ENCODE measurements around the gene GIPC3. TPM values are rescaled to one million over a fixed set of nuclear protein-coding genes. Genes with fewer than 3 reads are reported as not detected.
"Not testable (repeated sequence)": the region's sequence is repeated elsewhere in the genome, so short reads cannot be mapped to it uniquely, and the experiment has no call there.

The GIPC3 gene
- total RNA-seq, 5 donors from 2014 or later (not counting 1 experiment from before 2014, with no cell fraction given) = 1.5 to 4.3 (median 2.7) TPM

DNA sequence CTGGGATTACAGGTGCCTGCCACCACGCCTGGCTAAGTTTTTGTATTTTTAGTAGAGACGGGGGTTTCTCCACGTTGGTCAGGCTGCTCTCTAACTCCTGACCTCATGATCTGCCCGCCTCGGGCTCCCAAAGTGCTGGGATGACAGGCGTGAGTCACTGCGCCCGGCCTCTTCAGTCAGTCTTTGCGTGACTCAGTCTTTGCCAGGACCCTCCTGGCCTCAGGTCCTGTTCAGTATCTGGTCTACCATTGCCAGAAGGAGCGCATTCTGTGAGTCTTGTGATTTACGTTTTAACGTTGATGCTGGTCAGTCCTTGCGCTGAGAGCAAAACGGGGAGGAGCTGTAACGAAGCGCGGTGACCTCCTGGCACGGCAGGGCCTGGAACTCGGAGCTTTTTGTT is 20.1 kb upstream of the GIPC3 start:
- 89% methylated on average over 19 of the region's 19 CpGs for WGBS (ENCODE audit: insufficient coverage)
- H3K4me1 Mint-ChIP-seq = no peaks in the 10 kb centered on the region
- H3K36me3 ChIP-seq (ENCODE audit: control insufficient read depth in 2 of 2, extremely low read depth in 1 of 2, insufficient read depth in 1 of 2, low read length in 1 of 2) = no peaks in the 10 kb centered on the region
- ChIA-PET CTCF (no interaction called here), POLR2A (interaction anchor here in 1 of 2 donors (0.6 kb wide), 2 partner anchors 13 to 821 kb away, joined by 6 to 12 read pairs; no protein-coding TSS in a partner anchor)
- no peak overlapping the region for H3K27ac ChIP-seq (ENCODE audit: low read length)
- no peak for ATAC-seq (replicated peaks in 1 of 4)
- H3K9me3 Mint-ChIP-seq = no peaks in the 10 kb centered on the region
- no peaks in the 10 kb centered on the region for H3K27me3 Mint-ChIP-seq
- H3K36me3 Mint-ChIP-seq = no peaks in the 10 kb centered on the region
- H3K27ac Mint-ChIP-seq = no peak overlapping the region
- H3K4me1 ChIP-seq (ENCODE audit: control insufficient read depth in 1 of 2, extremely low read depth in 1 of 2, insufficient read depth in 2 of 2, low read length in 2 of 2) = no peaks in the 10 kb centered on the region
- H3K27me3 ChIP-seq (replicated peaks in 1 of 2; ENCODE audit: control insufficient read depth in 2 of 2, extremely low read depth in 1 of 2, insufficient read depth in 2 of 2, low read length in 1 of 2) = no peaks in the 10 kb centered on the region
- no peak for DNase-seq
- H3K4me3 ChIP-seq (ENCODE audit: control insufficient read depth in 1 of 2, extremely low read depth in 1 of 2, low read length in 1 of 2) = no peak overlapping the region
- H3K9me3 ChIP-seq = no peaks in the 10 kb centered on the region
- H3K4me3 Mint-ChIP-seq = no peak overlapping the region

DNA sequence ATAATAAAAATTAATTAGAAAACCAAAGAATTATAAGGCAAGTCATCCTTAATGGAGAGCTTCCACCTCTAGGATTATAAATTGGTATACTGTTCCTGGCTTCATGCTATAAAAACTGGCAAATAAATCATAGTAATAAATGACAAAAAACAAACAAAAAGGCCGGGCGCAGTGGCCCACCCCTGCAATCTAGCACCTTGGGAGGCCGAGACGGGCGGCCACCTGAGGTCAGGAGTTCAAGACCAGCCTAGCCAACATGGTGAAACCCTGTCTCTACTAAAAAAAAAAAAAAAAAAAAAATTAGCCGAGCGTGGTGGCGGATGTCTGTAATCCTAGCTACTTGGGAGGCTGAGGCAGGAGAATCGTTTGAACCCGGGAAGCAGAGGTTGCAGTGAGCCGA is 15.2 kb upstream of the GIPC3 start:
- not testable (repeated sequence) for H3K36me3 Mint-ChIP-seq; H3K27me3 Mint-ChIP-seq; H3K27ac ChIP-seq (ENCODE audit: low read length); H3K4me3 Mint-ChIP-seq; H3K9me3 ChIP-seq; H3K9me3 Mint-ChIP-seq; H3K36me3 ChIP-seq (ENCODE audit: control insufficient read depth in 2 of 2, extremely low read depth in 1 of 2, insufficient read depth in 1 of 2, low read length in 1 of 2); H3K27ac Mint-ChIP-seq; DNase-seq; H3K4me3 ChIP-seq (ENCODE audit: control insufficient read depth in 1 of 2, extremely low read depth in 1 of 2, low read length in 1 of 2); H3K27me3 ChIP-seq (replicated peaks in 1 of 2; ENCODE audit: control insufficient read depth in 2 of 2, extremely low read depth in 1 of 2, insufficient read depth in 2 of 2, low read length in 1 of 2); ATAC-seq (replicated peaks in 1 of 4)
- POLR2A ChIA-PET = interaction anchor here in 1 of 2 donors (0.6 kb wide), 2 partner anchors 381 to 1886 kb away, joined by 4 to 11 read pairs; no protein-coding TSS in a partner anchor
- H3K4me1 ChIP-seq (ENCODE audit: control insufficient read depth in 1 of 2, extremely low read depth in 1 of 2, insufficient read depth in 2 of 2, low read length in 2 of 2) = peaks cover 8 to 22% of the 10 kb centered on the region in 2 experiments
- peaks cover 11 to 17% (median 12%) of the 10 kb centered on the region in 3 donors for H3K4me1 Mint-ChIP-seq
- WGBS (ENCODE audit: insufficient coverage) = 100% methylated on average over 4 of the region's 11 CpGs
- CTCF ChIA-PET = interaction anchor here in 1 of 2 donors (0.7 kb wide), 1 partner anchor 180 kb away, joined by 3 read pairs; no protein-coding TSS in a partner anchor

DNA sequence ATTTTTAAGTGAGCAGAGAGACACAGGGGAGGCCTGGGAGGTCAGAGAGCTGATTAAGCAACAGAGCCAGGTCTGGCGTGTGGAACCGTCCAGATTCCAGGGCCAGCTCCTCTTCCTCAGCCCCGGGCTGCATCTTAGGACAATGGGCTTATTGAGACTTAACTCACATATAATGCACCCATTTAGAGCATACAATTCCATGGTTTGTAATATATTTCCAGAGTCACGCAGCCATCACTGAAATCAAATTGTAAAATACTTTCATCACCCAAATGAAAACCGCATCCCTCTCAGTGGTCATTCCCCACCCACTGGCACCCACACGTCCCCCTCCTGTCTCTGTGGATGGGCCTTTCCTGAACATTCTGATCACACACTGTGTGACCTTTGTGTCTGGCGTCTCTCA is 14.7 kb upstream of the GIPC3 start:
- POLR2A ChIA-PET = no interaction called here
- no peaks in the 10 kb centered on the region for H3K27me3 Mint-ChIP-seq

DNA sequence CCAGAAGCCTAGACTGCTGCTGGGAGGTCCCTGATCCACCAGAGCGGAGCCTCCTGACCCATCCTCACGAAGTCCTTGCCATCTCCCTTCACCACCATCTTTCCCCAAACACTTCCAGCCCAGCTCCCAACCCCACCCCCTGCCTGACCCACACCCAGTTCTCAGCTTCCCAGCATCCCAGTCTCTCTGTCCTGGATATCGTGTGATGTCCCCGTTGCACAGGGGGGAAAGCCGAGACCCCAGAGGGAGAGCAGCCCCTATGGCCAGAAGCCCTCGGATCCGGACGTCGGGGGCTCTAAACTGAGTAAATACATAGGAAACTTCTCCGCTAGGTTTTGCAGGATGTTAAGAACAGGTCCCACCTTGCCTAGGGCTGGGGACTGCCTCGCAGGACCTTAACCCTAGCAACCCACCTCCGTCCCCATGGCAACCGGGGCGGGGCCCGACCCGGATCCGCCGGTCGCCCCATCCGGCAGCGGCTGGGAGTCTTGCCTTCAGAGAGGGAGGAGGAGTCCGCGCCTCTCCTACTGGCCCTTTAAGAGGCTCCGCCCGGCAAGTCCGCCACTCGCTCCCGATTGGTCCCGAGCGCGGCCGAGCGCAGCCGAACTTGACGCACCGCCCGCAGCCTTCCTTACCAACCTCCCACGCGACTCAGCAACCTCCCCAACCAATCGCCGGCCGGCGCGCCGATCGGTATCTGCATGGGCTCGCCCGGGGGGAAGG is 13.0 kb upstream of the GIPC3 start:
- peak; percentile 97 to 100 (median 99) for DNase-seq
- Mint-ChIP-seq H3K36me3 (peaks cover 11% of the 10 kb centered on the region), H3K4me1 (peaks cover 14 to 21% (median 18%) of the 10 kb centered on the region in 3 donors), H3K27me3 (no peaks in the 10 kb centered on the region), H3K27ac (peak overlapping the region; percentile 11 to 25), H3K4me3 (peak overlapping the region; percentile 62 to 79 (median 77)), H3K9me3 (no peaks in the 10 kb centered on the region)
- Histone ChIP-seq H3K9me3 (no peaks in the 10 kb centered on the region), H3K4me3 (ENCODE audit: control insufficient read depth in 1 of 2, extremely low read depth in 1 of 2, low read length in 1 of 2) (peak overlapping the region; percentile 51), H3K27me3 (replicated peaks in 1 of 2; ENCODE audit: control insufficient read depth in 2 of 2, extremely low read depth in 1 of 2, insufficient read depth in 2 of 2, low read length in 1 of 2) (no peaks in the 10 kb centered on the region), H3K4me1 (ENCODE audit: control insufficient read depth in 1 of 2, extremely low read depth in 1 of 2, insufficient read depth in 2 of 2, low read length in 2 of 2) (peaks cover 8 to 22% of the 10 kb centered on the region in 2 experiments), H3K36me3 (ENCODE audit: control insufficient read depth in 2 of 2, extremely low read depth in 1 of 2, insufficient read depth in 1 of 2, low read length in 1 of 2) (peaks cover 3 to 7% of the 10 kb centered on the region in 2 donors), H3K27ac (ENCODE audit: low read length) (peak overlapping the region; percentile 66)
- POLR2A ChIA-PET = no interaction called here
- CTCF ChIA-PET = no interaction called here
- 4% methylated on average over 39 of the region's 48 CpGs for WGBS (ENCODE audit: insufficient coverage)
- peak; percentile 93 to 97 (median 96) for ATAC-seq (replicated peaks in 1 of 4)

More for the DNA sequence above, 14.7 kb upstream of the GIPC3 start:
- H3K27ac ChIP-seq (ENCODE audit: low read length) = no peak overlapping the region
- CTCF ChIA-PET = no interaction called here
- peaks cover 14 to 21% (median 18%) of the 10 kb centered on the region in 3 donors for H3K4me1 Mint-ChIP-seq
- H3K36me3 ChIP-seq (ENCODE audit: control insufficient read depth in 2 of 2, extremely low read depth in 1 of 2, insufficient read depth in 1 of 2, low read length in 1 of 2) = peaks cover 3% of the 10 kb centered on the region in 2 donors
- no peaks in the 10 kb centered on the region for H3K9me3 ChIP-seq
- H3K4me1 ChIP-seq (ENCODE audit: control insufficient read depth in 1 of 2, extremely low read depth in 1 of 2, insufficient read depth in 2 of 2, low read length in 2 of 2) = peaks cover 8 to 22% of the 10 kb centered on the region in 2 experiments
- DNase-seq (no peak), ATAC-seq (replicated peaks in 1 of 4) (no peak)
- no peaks in the 10 kb centered on the region for H3K27me3 ChIP-seq (replicated peaks in 1 of 2; ENCODE audit: control insufficient read depth in 2 of 2, extremely low read depth in 1 of 2, insufficient read depth in 2 of 2, low read length in 1 of 2)
- H3K27ac Mint-ChIP-seq = peak overlapping the region in 1 of 2 donors; percentile 1
- WGBS (ENCODE audit: insufficient coverage) = 95% methylated on average over 3 of the region's 7 CpGs
- peaks cover 8% of the 10 kb centered on the region for H3K36me3 Mint-ChIP-seq
- no peak overlapping the region for H3K4me3 ChIP-seq (ENCODE audit: control insufficient read depth in 1 of 2, extremely low read depth in 1 of 2, low read length in 1 of 2)
- H3K9me3 Mint-ChIP-seq = no peaks in the 10 kb centered on the region
- H3K4me3 Mint-ChIP-seq = no peak overlapping the region

DNA sequence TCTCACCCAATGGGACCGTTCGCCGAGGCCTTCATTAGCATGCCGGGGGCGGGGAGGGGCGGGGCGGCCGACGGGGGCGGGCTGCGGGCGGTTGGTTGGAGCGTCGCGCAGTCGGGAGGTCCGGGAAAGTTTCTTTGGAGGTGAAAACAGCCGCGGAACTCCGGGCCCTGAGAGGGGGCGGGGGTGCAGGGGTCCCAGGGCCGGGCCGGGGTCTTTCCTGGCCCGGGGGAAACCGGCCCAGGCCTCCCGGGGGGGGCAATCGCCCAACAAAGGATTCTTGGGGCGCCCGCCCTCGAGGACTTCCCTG is 12.5 kb upstream of the GIPC3 start, which contains the start of gene HMG20B:
HMG20B (plus strand) TSS at position 90 of the 307 bp plus-strand sequence. CDS start 366 bp downstream, outside the sequence.
- POLR2A ChIA-PET = no interaction called here
- ATAC-seq (replicated peaks in 1 of 4) (peak in 1 of 4 experiments; percentile 7), DNase-seq (no peak)
- Mint-ChIP-seq H3K4me3 (peak within 1 kb of the TSS; percentile 68 to 79 (median 77)), H3K9me3 (no peaks in the 10 kb centered on the region), H3K27ac (peak within 1 kb of the TSS; percentile 11 to 25), H3K27me3 (no peaks in the 10 kb centered on the region), H3K36me3 (peaks cover 11% of the 10 kb centered on the region), H3K4me1 (peaks cover 14 to 21% (median 18%) of the 10 kb centered on the region in 3 donors)
- Histone ChIP-seq H3K4me1 (ENCODE audit: control insufficient read depth in 1 of 2, extremely low read depth in 1 of 2, insufficient read depth in 2 of 2, low read length in 2 of 2) (peaks cover 8 to 22% of the 10 kb centered on the region in 2 experiments), H3K27me3 (replicated peaks in 1 of 2; ENCODE audit: control insufficient read depth in 2 of 2, extremely low read depth in 1 of 2, insufficient read depth in 2 of 2, low read length in 1 of 2) (no peaks in the 10 kb centered on the region), H3K4me3 (ENCODE audit: control insufficient read depth in 1 of 2, extremely low read depth in 1 of 2, low read length in 1 of 2) (peak within 1 kb of the TSS; percentile 74 to 77), H3K9me3 (no peaks in the 10 kb centered on the region), H3K27ac (ENCODE audit: low read length) (peak within 1 kb of the TSS; percentile 66), H3K36me3 (ENCODE audit: control insufficient read depth in 2 of 2, extremely low read depth in 1 of 2, insufficient read depth in 1 of 2, low read length in 1 of 2) (peaks cover 3 to 7% of the 10 kb centered on the region in 2 donors)
- CTCF ChIA-PET = interaction anchor here in 1 of 2 donors (0.8 kb wide), 1 partner anchor 902 kb away, joined by 5 read pairs; no protein-coding TSS in a partner anchor
- 0% methylated on average over 22 of the region's 30 CpGs for WGBS (ENCODE audit: insufficient coverage)

DNA sequence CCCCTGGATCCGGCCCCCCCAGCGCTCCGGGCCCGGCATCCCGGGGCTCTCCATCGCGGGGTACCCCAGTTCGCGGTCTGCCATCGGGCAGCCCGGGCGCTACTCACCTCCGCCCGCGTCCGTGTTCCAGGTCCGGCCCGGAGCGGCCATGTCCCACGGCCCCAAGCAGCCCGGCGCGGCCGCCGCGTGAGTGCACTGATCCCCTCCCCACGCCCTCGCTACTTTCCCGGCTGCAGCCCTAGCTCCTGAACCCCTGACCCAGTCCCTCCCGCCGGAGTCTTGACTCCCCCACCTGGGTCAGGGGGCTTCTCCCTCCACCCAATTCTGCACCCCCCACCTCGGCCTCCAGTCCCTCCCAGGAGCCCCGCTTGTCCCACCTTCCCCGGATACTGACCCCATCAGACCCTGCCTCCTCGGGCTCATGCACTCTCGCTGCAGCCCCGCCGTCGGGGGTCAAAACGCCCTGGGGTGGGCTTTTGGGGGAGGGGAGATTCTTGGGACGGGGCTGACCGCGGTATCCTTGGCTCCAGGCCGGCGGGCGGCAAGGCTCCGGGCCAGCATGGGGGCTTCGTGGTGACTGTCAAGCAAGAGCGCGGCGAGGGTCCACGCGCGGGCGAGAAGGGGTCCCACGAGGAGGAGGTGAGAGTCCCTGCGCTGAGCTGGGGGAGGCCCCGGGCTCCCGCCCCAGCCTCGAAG is 12.0 kb upstream of the GIPC3 start:
- Histone ChIP-seq H3K27me3 (replicated peaks in 1 of 2; ENCODE audit: control insufficient read depth in 2 of 2, extremely low read depth in 1 of 2, insufficient read depth in 2 of 2, low read length in 1 of 2) (no peaks in the 10 kb centered on the region), H3K4me1 (ENCODE audit: control insufficient read depth in 1 of 2, extremely low read depth in 1 of 2, insufficient read depth in 2 of 2, low read length in 2 of 2) (peaks cover 8 to 22% of the 10 kb centered on the region in 2 experiments), H3K4me3 (ENCODE audit: control insufficient read depth in 1 of 2, extremely low read depth in 1 of 2, low read length in 1 of 2) (peak overlapping the region; percentile 74 to 77), H3K9me3 (no peaks in the 10 kb centered on the region), H3K27ac (ENCODE audit: low read length) (peak overlapping the region; percentile 29), H3K36me3 (ENCODE audit: control insufficient read depth in 2 of 2, extremely low read depth in 1 of 2, insufficient read depth in 1 of 2, low read length in 1 of 2) (peaks cover 7% of the 10 kb centered on the region in 2 donors)
- peak overlapping the region; percentile 68 to 77 (median 71) for H3K4me3 Mint-ChIP-seq
- ChIA-PET POLR2A (no interaction called here), CTCF (interaction anchor here in 1 of 2 donors (0.8 kb wide), 1 partner anchor 901 kb away, joined by 5 read pairs; no protein-coding TSS in a partner anchor)
- no peak overlapping the region for H3K27ac Mint-ChIP-seq
- H3K9me3 Mint-ChIP-seq = no peaks in the 10 kb centered on the region
- WGBS (ENCODE audit: insufficient coverage) = 1% methylated on average over 56 of the region's 60 CpGs
- peak in 3 of 4 experiments; percentile 3 to 6 (median 5) for ATAC-seq (replicated peaks in 1 of 4)
- no peaks in the 10 kb centered on the region for H3K27me3 Mint-ChIP-seq
- DNase-seq = peak in 1 of 35 experiments; percentile 30
- peaks cover 14 to 21% (median 18%) of the 10 kb centered on the region in 3 donors for H3K4me1 Mint-ChIP-seq
- H3K36me3 Mint-ChIP-seq = peaks cover 11% of the 10 kb centered on the region

Measured in T-cell (primary cell).